DMS53 treated with DMSO at 0.1 percent for 48 hours (cell line): ENCODE results near the gene PPHLN1.

ENCODE experiments used
- DNase-seq: peaks from one replicate; lab custom pipeline; 2025; ENCODE audit not compliant: unreplicated experiment; lab: John Stamatoyannopoulos, UW

Gene PPHLN1

DNA sequence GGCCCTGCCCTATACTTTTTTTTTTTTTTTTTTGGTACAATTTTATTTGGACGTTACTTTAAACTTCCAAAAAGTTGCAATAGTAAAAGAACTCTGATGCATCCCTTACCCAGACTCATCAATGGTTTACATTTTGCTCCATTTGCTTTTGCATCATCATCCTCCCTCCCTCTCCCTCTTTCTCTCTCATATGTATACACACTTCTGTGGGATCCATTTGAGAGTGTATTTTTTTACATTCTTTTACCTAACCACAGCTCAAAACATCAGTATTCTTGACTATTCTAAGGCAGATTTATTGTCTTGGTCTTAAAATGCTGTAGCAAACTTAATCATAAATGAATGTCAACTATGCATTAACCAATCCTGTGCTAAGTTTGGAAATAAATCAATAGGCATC is 152.0 kb downstream of the PPHLN1 start:
- no peak for DNase-seq

DNA sequence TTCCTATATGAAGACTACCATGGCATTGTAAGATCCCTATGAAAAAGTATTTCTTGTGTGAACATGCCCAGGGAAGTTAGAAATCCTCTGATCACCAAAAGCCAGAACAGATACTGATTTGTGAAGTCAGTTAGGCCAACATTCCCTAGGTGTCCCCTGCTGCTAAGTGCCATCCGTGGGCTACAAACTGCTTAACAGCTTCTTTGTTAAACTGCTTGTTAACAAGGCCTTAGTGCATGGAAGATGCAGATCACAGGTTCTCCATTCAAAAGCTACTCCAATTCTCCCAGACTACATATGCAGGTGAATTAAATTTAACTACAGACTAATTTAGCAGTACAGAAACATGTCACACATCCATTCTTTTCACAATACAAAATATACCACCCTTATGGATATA is 155.4 kb downstream of the PPHLN1 start:
- no peak for DNase-seq

DNA sequence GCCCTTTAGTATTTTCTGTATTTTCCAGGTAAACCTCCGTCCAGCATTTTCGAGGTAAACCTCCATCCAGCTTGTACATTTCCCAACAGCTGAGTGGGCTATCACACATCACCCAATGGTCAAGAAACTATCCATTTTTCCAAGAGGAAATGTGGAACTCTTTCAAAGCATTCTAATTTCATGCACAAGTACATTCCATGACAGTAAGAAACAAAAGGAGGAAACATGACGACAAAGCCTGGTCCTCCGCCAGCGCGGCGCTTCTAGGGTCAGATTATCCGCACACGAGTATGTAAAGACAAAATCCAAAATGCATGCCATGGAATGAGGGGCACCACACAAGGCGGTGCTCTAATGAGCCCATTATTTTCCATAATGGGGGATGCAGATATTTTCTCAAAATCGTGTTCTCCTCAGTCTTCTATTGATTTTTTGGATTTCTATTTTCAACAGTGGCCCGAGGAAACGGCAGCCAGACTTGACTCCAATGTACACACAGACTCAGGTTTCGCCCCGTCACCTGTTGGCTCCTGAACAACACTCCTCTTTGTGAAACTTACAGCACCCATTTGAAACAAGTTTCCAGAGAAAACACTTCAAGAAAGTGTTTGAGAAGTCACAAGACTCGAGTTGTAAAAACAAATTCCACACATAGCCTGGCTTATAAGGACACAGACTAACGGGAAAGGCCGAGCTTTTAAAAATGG is 156.2 kb downstream of the PPHLN1 start:
- DNase-seq: no peak

DNA sequence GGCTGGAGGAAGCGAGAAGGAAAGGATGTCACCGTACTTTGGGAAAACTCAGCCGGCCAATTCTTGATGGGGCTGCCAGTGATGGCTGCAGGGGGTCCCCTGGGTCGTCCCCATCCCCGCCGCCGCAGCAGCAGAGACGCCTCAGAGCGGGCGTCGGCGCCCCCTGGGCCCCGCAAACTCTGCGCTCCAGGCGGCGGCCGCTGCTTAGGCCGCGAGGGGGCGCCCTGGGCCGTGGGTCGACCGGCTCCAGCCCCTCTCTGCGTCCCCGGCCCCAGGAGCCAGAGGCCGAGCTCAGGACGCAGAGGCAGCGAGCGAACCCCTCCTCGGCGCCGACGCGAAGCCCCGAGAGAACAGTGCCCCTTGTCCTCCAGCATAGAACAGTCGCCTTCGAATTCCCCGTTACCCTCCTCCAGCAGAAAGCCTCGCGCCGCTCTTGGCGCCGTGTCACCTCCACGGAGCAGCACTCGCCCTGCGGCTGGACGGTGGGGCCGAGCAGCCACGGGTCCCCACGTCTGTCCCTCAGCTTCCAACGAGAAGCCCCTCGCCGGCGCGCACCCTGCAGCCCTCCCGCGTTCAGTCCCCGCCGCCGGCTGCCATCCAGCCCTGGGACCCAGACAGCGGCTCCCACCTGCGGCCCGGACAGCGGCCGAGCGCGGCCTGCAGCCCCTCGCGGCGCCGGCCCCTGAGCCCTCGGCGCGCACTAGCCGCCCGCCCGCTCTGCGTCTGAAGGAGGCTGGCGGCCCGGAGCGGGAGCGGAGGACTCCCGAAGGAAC is 157.0 kb downstream of the PPHLN1 start:
- peak; percentile 87 for DNase-seq

DNA sequence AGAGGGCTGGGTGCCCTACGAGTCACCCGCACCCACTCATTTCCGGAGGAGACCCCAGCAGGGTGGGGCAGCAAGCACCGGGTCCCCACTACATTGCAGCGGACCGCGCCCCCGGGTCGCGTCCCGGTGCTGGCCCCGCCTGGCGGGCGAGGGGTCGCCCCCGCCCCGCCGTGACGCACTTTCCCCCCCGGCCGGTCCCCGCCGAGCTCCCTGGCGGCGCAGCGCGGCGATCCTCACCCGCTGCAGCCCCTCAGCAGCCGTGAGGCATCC is 157.5 kb downstream of the PPHLN1 start:
- no peak for DNase-seq

DNA sequence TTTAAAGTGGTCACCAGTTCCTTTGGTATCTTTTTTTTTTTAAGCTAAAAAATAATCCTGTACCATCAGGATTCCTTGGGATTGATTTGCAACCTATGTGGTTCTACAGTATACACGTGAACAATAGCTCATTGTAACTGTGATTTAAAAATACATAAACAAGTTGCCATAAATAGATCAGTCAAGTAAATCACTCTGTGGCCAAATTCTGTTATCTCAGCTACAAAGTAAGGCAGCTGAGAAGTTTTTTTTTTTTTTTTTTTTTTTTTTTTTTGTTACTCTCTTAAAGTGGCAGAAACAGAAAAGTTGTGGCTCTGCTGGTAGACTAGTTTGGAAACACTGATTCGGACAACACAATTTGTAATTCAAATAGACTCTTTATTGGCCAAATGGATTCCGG is 159.0 kb downstream of the PPHLN1 start:
- no peak for DNase-seq

DNA sequence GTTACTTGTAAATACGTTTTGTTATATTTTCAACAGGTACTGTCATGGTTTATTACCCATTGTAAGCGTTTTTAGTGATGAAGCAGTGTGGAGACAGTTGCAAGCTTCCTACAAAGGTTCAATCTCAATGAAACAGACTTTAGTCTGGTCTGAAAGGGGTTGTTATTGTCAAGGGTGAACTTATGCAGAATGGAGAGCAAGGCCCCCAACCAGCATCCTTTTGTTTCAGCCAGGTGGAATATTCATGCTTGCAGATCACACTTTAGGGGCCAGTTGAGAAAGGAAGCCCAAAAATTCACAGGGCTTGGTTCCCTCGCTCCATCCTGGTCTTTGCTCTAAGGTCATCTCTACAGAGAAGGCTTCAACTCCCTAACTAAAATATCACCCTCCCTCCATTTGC is 159.9 kb downstream of the PPHLN1 start:
- DNase-seq: no peak

DNA sequence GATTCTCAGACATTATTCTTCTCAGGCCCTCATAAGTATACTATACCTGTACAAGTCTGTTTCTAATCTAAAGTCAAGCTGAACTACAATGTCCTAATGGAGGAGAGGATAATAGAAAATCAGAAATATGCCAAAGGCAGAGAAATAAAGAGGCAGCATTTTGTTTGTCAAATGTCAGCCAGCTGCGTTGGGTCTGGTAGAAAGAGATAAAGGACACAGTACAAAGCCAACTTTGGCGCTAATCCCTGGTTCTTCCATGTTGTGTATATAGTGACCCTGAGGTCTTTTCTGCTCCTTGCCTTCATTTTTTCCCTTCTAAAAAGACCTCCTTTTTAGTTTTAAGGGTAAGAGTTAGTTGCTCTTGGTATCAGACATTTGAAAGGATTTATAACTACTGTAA is 160.4 kb downstream of the PPHLN1 start:
- DNase-seq: no peak

DNA sequence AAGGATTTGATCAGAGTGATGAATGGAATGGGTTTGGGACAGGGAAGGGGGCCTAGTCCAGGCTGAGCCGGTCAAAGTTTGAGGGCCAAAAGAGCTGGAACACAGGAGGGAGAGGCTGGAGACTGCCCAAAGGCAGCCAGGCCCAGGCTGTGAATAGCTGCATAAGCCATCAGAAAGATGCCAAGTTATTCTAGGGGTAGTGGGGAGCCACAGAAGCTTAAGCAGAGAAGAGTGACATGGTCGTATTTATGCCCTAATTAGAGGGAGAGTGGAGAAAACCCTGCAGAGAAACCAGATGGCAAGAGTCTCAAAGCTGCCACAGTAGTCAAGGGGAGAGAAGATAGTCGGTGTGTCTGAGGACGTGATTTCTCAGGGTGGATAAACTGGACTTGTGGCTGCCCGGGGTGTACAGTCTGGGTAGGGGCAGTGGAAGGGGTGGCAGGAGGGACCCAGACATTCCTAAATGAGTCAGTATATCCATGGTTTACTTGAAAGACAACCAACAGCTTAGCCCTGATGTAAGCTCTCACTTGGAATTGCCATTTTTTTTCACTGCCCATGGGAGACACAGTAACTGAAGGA is 164.4 kb downstream of the PPHLN1 start:
- DNase-seq: no peak
